ENCODE results near the gene PIN4.
"Not testable (repeated sequence)": the region's sequence is repeated elsewhere in the genome, so short reads cannot be mapped to it uniquely, and the experiment has no call there.

The PIN4 gene
- total RNA-seq = 3.7 to 14.8 (median 9.4) reads per million in 3 experiments

GRCh38 chrX:72181178-72182125 lies at the start of gene PIN4:
TSS of gene PIN4 (plus strand) at chrX:72181757. CDS start at chrX:72181786, 29 bp downstream.
- DNase-seq = peak; percentile 82

GRCh38 chrX:72132456-72132855 lies 49.1 kb upstream of the PIN4 start:
- no peak for DNase-seq

- DNase-seq = no peak
These were observed 47.6 kb upstream of the PIN4 start for GRCh38 chrX:72133851-72134546.

GRCh38 chrX:72137846-72138495 lies 43.6 kb upstream of the PIN4 start:
- DNase-seq = no peak

GRCh38 chrX:72139538-72139937 lies 42.0 kb upstream of the PIN4 start:
- no peak for DNase-seq

- DNase-seq = no peak
These were observed 40.1 kb upstream of the PIN4 start for GRCh38 chrX:72141372-72142004.

- DNase-seq = no peak
These were observed 39.3 kb upstream of the PIN4 start for GRCh38 chrX:72142094-72142793.

- DNase-seq = no peak
These were observed 38.6 kb upstream of the PIN4 start for GRCh38 chrX:72142794-72143608.

GRCh38 chrX:72143609-72143907 lies 38.0 kb upstream of the PIN4 start:
- DNase-seq = no peak

GRCh38 chrX:72145181-72145580 lies 36.4 kb upstream of the PIN4 start:
- no peak for DNase-seq

GRCh38 chrX:72146527-72146926 lies 35.0 kb upstream of the PIN4 start:
- no peak for DNase-seq

- no peak for DNase-seq
These were observed 22.8 kb upstream of the PIN4 start for GRCh38 chrX:72158773-72159172.

- no peak for DNase-seq
These were observed 21.8 kb upstream of the PIN4 start for GRCh38 chrX:72159769-72160168.

- no peak for DNase-seq
These were observed 16.0 kb upstream of the PIN4 start for GRCh38 chrX:72165551-72165950.

- peak; percentile 73 for DNase-seq
These were observed 12.4 kb upstream of the PIN4 start for GRCh38 chrX:72169008-72169728.

- not testable (repeated sequence) for DNase-seq
These were observed 5.3 kb upstream of the PIN4 start for GRCh38 chrX:72176289-72176688.

- no peak for DNase-seq
These were observed 4.6 kb upstream of the PIN4 start for GRCh38 chrX:72176981-72177380.

GRCh38 chrX:72180539-72180938 lies 1.0 kb upstream of the PIN4 start:
- no peak for DNase-seq

GRCh38 chrX:72182924-72183323 lies 1.4 kb downstream of the PIN4 start:
- DNase-seq = no peak

- no peak for DNase-seq
These were observed 20.4 kb downstream of the PIN4 start for GRCh38 chrX:72201836-72202536.
